BJ (cell line): ENCODE results near the gene AGK. TPM values are rescaled to one million over a fixed set of nuclear protein-coding genes. Genes with fewer than 3 reads are reported as not detected.
"Not testable (repeated sequence)": the region's sequence is repeated elsewhere in the genome, so short reads cannot be mapped to it uniquely, and the experiment has no call there.

Source experiments
- CTCF ChIA-PET: fragments of 350-600 bp; formaldehyde crosslinking; extraction: SDS; loops from one replicate; lab custom pipeline; 2021; ENCODE audit warnings: antibody characterized with exemption, inconsistent platforms; lab: Yijun Ruan, JAX
- POLR2A ChIA-PET: fragments of 300-600 bp; sonication (Branson Sonifier 250); formaldehyde crosslinking; extraction: SDS; loops from one replicate; lab custom pipeline; 2021; ENCODE audit warnings: antibody characterized with exemption; lab: Charles Lee
- DNase-seq: peaks from one replicate; pipeline ENCODE4 v3.0.0-alpha.2; 2011; ENCODE audit warnings: low read depth
- H3K27me3 ChIP-seq: 2 replicates; pipeline ENCODE4 v1.6.0; 2011; ENCODE audit warnings: low read length; ENCODE audit not compliant: control insufficient read depth, insufficient read depth
- H3K36me3 ChIP-seq: 2 replicates; pipeline ENCODE4 v1.5.1; 2011; ENCODE audit warnings: low read length; ENCODE audit not compliant: control insufficient read depth, insufficient read depth
- H3K4me3 ChIP-seq: 2 replicates; pipeline ENCODE4 v1.5.1; 2011; ENCODE audit warnings: low read depth, mild to moderate bottlenecking, control low read depth, low read length
- polyA plus RNA-seq: library from polyadenylated mRNA; depleted of rRNA; stranded (reverse); fragments of >200 nt; gene quantifications from 2 replicates; pipeline ENCODE4 v1.2.3, GENCODE V29; 2011
- TF ChIP-seq, protein P1 (sequence below): IDR thresholded peaks from 2 replicates; pipeline ENCODE4 v1.5.1; 2011; ENCODE audit warnings: low read depth, mild to moderate bottlenecking, control low read depth, inconsistent platforms, low read length, moderate library complexity; ENCODE audit not compliant: insufficient read depth

AGK gene
- polyA plus RNA-seq, 1 experiment, result 30.3 TPM

DNA sequence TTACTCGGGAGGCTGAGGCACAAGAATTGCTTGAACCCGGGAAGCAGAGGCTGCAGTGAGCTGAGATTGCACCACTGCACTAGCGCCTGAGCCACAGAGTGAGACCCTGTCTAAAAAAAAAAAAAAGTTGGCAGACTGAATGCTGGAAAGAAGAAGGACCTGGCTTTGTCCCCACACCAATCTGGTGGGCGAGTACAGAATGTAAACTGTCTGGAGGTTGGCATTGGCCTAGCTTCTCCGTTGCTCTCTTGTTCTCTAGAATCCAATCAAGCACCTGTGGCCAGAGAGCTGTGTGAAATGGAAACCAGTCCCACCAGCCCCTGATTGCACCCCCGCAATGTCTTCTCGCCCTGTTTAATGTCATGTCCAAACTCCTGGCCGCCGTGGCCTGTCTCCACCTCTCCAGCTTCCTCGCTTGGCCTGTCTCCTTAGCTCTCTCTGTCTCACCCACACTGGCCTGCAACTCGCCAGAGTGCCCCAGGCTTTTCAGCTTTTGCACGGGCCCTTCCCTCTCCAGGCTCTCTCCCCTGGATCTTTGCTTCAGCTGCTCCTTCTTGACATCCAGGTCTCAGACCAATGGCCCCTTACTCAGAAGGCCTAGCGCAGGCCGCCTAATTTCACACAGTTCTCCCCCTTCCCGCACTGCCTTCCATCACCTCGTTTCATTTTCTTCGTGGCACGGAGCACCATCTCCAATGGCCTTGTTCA lies 670 bp upstream of the AGK start:
- POLR2A ChIA-PET, result no interaction called here
- Histone ChIP-seq H3K4me3 (peak overlapping the region; percentile 56), H3K36me3 (no peaks in the 10 kb centered on the region), H3K27me3 (no peaks in the 10 kb centered on the region)
- no peak for DNase-seq
- TF ChIP-seq, protein P1, sequence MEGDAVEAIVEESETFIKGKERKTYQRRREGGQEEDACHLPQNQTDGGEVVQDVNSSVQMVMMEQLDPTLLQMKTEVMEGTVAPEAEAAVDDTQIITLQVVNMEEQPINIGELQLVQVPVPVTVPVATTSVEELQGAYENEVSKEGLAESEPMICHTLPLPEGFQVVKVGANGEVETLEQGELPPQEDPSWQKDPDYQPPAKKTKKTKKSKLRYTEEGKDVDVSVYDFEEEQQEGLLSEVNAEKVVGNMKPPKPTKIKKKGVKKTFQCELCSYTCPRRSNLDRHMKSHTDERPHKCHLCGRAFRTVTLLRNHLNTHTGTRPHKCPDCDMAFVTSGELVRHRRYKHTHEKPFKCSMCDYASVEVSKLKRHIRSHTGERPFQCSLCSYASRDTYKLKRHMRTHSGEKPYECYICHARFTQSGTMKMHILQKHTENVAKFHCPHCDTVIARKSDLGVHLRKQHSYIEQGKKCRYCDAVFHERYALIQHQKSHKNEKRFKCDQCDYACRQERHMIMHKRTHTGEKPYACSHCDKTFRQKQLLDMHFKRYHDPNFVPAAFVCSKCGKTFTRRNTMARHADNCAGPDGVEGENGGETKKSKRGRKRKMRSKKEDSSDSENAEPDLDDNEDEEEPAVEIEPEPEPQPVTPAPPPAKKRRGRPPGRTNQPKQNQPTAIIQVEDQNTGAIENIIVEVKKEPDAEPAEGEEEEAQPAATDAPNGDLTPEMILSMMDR, result no peak
- CTCF ChIA-PET, result interaction anchor here (0.6 to 1.1 kb wide), 4 partner anchors 15 to 1240 kb away, joined by 3 to 4 read pairs (median 3); no protein-coding TSS in a partner anchor

- ChIA-PET POLR2A (no interaction called here), CTCF (no interaction called here)
- no peak for DNase-seq
- Histone ChIP-seq H3K27me3 (no peaks in the 10 kb centered on the region), H3K36me3 (peaks cover 3% of the 10 kb centered on the region; the same call in 1 of the 2 replicates), H3K4me3 (peak overlapping the region; percentile 56)
- TF ChIP-seq, protein P1, result no peak
These were observed 572 bp downstream of the AGK start for GRCh38 chr7:141551782-141552181.

DNA sequence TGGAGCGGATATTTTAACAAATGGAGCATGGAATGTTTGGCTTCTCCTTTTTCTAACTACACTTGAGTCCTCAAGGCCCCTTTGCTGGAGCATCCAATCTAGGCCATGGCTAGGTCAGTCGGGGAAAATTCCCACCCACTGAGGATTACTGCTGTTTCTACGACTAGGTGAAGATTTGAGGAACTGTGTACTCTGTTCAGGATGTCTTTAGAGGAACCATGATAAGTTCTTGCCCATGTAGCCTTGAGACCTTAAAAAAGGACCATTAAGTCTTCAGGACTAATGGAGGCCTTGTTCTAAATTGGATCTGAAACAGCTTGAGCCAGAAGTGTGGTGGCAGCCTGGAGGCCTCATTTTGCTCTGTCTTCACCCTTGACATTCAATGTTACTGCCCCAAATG lies 6.2 kb downstream of the AGK start:
- TF ChIP-seq, protein P1, result no peak
- Histone ChIP-seq H3K4me3 (no peak overlapping the region), H3K27me3 (no peaks in the 10 kb centered on the region), H3K36me3 (peaks cover 3% of the 10 kb centered on the region; the same call in 1 of the 2 replicates)
- ChIA-PET CTCF (no interaction called here), POLR2A (no interaction called here)
- no peak for DNase-seq

DNA sequence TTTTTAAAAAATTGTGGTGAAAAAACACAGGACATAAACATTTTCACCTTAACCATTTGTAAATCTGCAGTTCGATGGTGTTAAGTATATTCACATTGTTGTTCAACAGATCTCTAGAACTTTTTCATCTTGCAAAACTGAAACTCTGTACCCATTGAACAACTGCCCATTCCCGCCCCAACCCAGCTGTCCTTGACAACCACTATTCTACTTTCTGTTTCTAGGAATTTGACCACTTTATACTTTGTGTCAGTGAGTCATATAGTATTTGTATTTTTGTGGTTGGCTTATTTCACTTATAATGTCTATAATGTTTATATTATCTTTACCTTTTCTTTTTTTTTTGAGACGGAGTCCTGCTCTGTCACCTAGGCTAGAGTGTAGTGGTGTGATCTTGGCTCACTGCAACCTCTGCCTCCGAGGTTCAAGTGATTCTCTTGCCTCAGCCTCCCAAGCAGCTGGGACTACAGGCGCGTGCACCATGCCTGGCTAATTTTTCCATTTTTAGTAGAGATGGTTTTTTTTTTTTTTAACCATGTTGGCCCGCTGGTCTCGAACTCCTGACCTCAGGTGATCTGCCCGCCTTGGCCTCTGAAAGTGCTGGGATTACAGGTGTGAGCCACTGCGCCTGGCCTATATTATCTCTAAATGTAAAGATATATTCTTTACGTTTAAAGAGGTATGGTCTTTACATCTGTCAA lies 6.8 kb downstream of the AGK start:
- DNase-seq, H3K4me3 ChIP-seq, CTCF ChIA-PET, H3K36me3 ChIP-seq, H3K27me3 ChIP-seq, POLR2A ChIA-PET: not testable (repeated sequence)

DNA sequence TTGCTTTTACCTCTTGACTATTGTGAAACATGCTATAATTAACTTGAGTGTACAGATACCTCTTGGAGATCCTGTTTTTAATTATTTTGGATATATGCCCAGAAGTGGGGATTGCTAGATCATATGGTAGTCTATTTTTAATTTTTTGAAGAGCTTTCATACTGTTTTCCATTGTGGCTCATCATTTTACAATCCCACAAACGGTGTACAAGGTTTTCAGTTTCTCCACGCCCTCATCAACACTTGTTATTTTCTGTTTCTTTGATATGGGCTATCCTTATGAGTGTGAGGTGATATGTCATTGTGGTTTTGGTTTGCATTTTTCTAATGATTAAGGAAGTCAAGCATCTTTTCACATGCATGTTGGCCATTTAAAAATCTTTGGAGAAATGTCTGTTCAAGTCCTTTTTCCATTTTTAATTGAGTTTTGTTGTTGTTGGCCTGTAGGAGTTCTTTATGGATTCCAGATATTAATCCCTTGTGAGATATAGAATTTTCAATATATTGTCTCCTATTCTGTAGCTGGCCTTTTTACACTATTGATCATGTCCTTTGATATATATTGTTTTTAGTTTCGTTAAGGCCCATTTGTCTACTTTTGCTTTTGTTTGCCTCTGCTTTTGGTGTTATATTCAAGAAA lies 7.5 kb downstream of the AGK start:
- Histone ChIP-seq H3K36me3 (peaks cover 3% of the 10 kb centered on the region; the same call in 1 of the 2 replicates), H3K4me3 (no peak overlapping the region), H3K27me3 (no peaks in the 10 kb centered on the region)
- POLR2A ChIA-PET, result no interaction called here
- TF ChIP-seq, protein P1, result no peak
- DNase-seq, result peak; percentile 14
- CTCF ChIA-PET, result no interaction called here
